Activated CD4-positive, alpha-beta T cell treated with anti-CD3 and anti-CD28 coated beads for 36 hours (primary cell): ENCODE measurements around the gene GNGT2. TPM values are rescaled to one million over a fixed set of nuclear protein-coding genes. Genes with fewer than 3 reads are reported as not detected.
"Not testable (repeated sequence)": the region's sequence is repeated elsewhere in the genome, so short reads cannot be mapped to it uniquely, and the experiment has no call there.

Experiments used
- ATAC-seq: fragments of 200-7000 bp; cut with Tn5 transposase; one replicate; pipeline ENCODE4 v1.10.0; 2021; ENCODE audit warnings: mild to moderate bottlenecking, moderate library complexity
- CTCF ChIA-PET: fragments of 350-600 bp; sonication (Branson Sonifier 250); formaldehyde crosslinking; loops from one replicate; lab custom pipeline; 2021; ENCODE audit warnings: antibody characterized with exemption; lab: Charles Lee
- POLR2A ChIA-PET: fragments of 350-600 bp; sonication (Branson Sonifier 250); formaldehyde crosslinking; loops from one replicate; lab custom pipeline; 2021; ENCODE audit warnings: antibody characterized with exemption, inconsistent platforms; lab: Charles Lee
- DNase-seq: peaks from one replicate; pipeline ENCODE4 v3.0.0-alpha.2; 2020
- H3K27ac Mint-ChIP-seq: one replicate; pipeline ENCODE4 v1.8.0; 2021; ENCODE audit warnings: mixed read lengths
- H3K27me3 Mint-ChIP-seq: one replicate; pipeline ENCODE4 v1.8.0; 2021; ENCODE audit warnings: mixed read lengths
- H3K36me3 Mint-ChIP-seq: one replicate; pipeline ENCODE4 v1.8.0; 2021; ENCODE audit warnings: low read depth, mixed read lengths
- H3K4me1 Mint-ChIP-seq: one replicate; pipeline ENCODE4 v1.8.0; 2021; ENCODE audit warnings: mixed read lengths
- H3K4me3 Mint-ChIP-seq: one replicate; pipeline ENCODE4 v1.8.0; 2021; ENCODE audit warnings: mild to moderate bottlenecking, moderate library complexity, mixed read lengths
- H3K9me3 Mint-ChIP-seq: one replicate; pipeline ENCODE4 v1.8.0; 2021; ENCODE audit warnings: low read depth, mixed read lengths
- intact Hi-C, 2 experiments: fragments of 100-400 bp; cut with DNase I in 1 of 2; cut with micrococcal nuclease in 1 of 2; formaldehyde crosslinking; loops; one replicate each; pipeline versions ENCODE4 v1.14.2 to v1.15.1; 2022 to 2024; cut with DNase I, micrococcal nuclease
- total RNA-seq, 2 experiments: library from RNA; stranded (reverse); gene quantifications; one replicate each; pipeline ENCODE4 v1.2.3, GENCODE V29; 2021

Gene GNGT2
- total RNA-seq, 2 experiments from 2014 or later: 27.3 to 27.7 TPM

- H3K9me3 Mint-ChIP-seq: peaks cover 21% of the 10 kb centered on the region
- H3K27me3 Mint-ChIP-seq, DNase-seq, H3K4me1 Mint-ChIP-seq, H3K4me3 Mint-ChIP-seq, ATAC-seq, H3K36me3 Mint-ChIP-seq, H3K27ac Mint-ChIP-seq, POLR2A ChIA-PET: not testable (repeated sequence)
- intact Hi-C loops: loop anchor here in 1 of 2 experiments (1.0 kb wide), 1 partner anchor 102 kb away; no protein-coding TSS in a partner anchor
- CTCF ChIA-PET: interaction anchor here (0.6 to 0.8 kb wide), 2 partner anchors 48 to 115 kb away, joined by 3 read pairs; no protein-coding TSS in a partner anchor
These were observed 34.4 kb downstream of the GNGT2 start for GRCh38 chr17:49175978-49176377.

GRCh38 chr17:49170711-49171110, 39.7 kb downstream of the GNGT2 start:
- DNase-seq, H3K4me3 Mint-ChIP-seq, H3K27ac Mint-ChIP-seq, ATAC-seq, H3K4me1 Mint-ChIP-seq, H3K36me3 Mint-ChIP-seq, POLR2A ChIA-PET, intact Hi-C loops: not testable (repeated sequence)
- CTCF ChIA-PET: interaction anchor here (1.7 kb wide), 1 partner anchor 10 kb away, joined by 11 read pairs; no protein-coding TSS in a partner anchor
- Mint-ChIP-seq H3K27me3 (peaks cover 36% of the 10 kb centered on the region), H3K9me3 (peaks cover 13% of the 10 kb centered on the region)

GRCh38 chr17:49170216-49170615, 40.2 kb downstream of the GNGT2 start:
- intact Hi-C loops: no loop called here
- ChIA-PET CTCF (interaction anchor here (1.7 kb wide), 1 partner anchor 10 kb away, joined by 11 read pairs; no protein-coding TSS in a partner anchor), POLR2A (no interaction called here)
- ATAC-seq (no peak), DNase-seq (no peak)
- Mint-ChIP-seq H3K27ac (no peak overlapping the region), H3K27me3 (peaks cover 34% of the 10 kb centered on the region), H3K36me3 (peaks cover 4% of the 10 kb centered on the region), H3K9me3 (peaks cover 8% of the 10 kb centered on the region), H3K4me3 (no peak overlapping the region), H3K4me1 (no peaks in the 10 kb centered on the region)

- POLR2A ChIA-PET: no interaction called here
- Mint-ChIP-seq H3K27me3 (peaks cover 32% of the 10 kb centered on the region), H3K4me1 (no peaks in the 10 kb centered on the region), H3K27ac (no peak overlapping the region), H3K4me3 (no peak overlapping the region), H3K9me3 (no peaks in the 10 kb centered on the region), H3K36me3 (no peaks in the 10 kb centered on the region)
- DNase-seq (no peak), ATAC-seq (no peak)
- intact Hi-C loops: no loop called here
- CTCF ChIA-PET: interaction anchor here (0.6 to 1.2 kb wide), 4 partner anchors 9 to 481 kb away, joined by 3 read pairs; no protein-coding TSS in a partner anchor
These were observed 41.7 kb downstream of the GNGT2 start for GRCh38 chr17:49168706-49169105.

- H3K4me3 Mint-ChIP-seq: no peak overlapping the region
- H3K27me3 Mint-ChIP-seq: peaks cover 29% of the 10 kb centered on the region
These were observed 45.2 kb downstream of the GNGT2 start for GRCh38 chr17:49165143-49165542.

GRCh38 chr17:49162866-49163265, 47.5 kb downstream of the GNGT2 start:
- ChIA-PET POLR2A (no interaction called here), CTCF (interaction anchor here (0.6 kb wide), 1 partner anchor 1142 kb away, joined by 4 read pairs; no protein-coding TSS in a partner anchor)
- H3K27ac Mint-ChIP-seq: no peak overlapping the region
- H3K4me3 Mint-ChIP-seq: no peak overlapping the region
- intact Hi-C loops: no loop called here
- no peaks in the 10 kb centered on the region for H3K36me3 Mint-ChIP-seq
- H3K4me1 Mint-ChIP-seq: no peaks in the 10 kb centered on the region
- DNase-seq (no peak), ATAC-seq (no peak)
- H3K27me3 Mint-ChIP-seq: peaks cover 22% of the 10 kb centered on the region
- H3K9me3 Mint-ChIP-seq: no peaks in the 10 kb centered on the region

More at GRCh38 chr17:49165143-49165542, 45.2 kb downstream of the GNGT2 start:
- CTCF ChIA-PET: no interaction called here
- no peak overlapping the region for H3K27ac Mint-ChIP-seq
- H3K9me3 Mint-ChIP-seq: no peaks in the 10 kb centered on the region
- intact Hi-C loops: no loop called here
- DNase-seq (no peak), ATAC-seq (no peak)
- no peaks in the 10 kb centered on the region for H3K4me1 Mint-ChIP-seq
- POLR2A ChIA-PET: no interaction called here
- H3K36me3 Mint-ChIP-seq: no peaks in the 10 kb centered on the region

- no peaks in the 10 kb centered on the region for H3K9me3 Mint-ChIP-seq
- H3K27me3 Mint-ChIP-seq: peaks cover 25% of the 10 kb centered on the region
- intact Hi-C loops: no loop called here
- H3K27ac Mint-ChIP-seq: no peak overlapping the region
- ChIA-PET POLR2A (no interaction called here), CTCF (no interaction called here)
- DNase-seq (no peak), ATAC-seq (no peak)
- H3K36me3 Mint-ChIP-seq: no peaks in the 10 kb centered on the region
- no peak overlapping the region for H3K4me3 Mint-ChIP-seq
- H3K4me1 Mint-ChIP-seq: no peaks in the 10 kb centered on the region
These were observed 52.6 kb downstream of the GNGT2 start for GRCh38 chr17:49157784-49158183.

GRCh38 chr17:49156256-49156655, 54.1 kb downstream of the GNGT2 start:
- POLR2A ChIA-PET: no interaction called here
- Mint-ChIP-seq H3K4me1 (no peaks in the 10 kb centered on the region), H3K4me3 (no peak overlapping the region), H3K27ac (no peak overlapping the region), H3K36me3 (no peaks in the 10 kb centered on the region), H3K9me3 (no peaks in the 10 kb centered on the region), H3K27me3 (peaks cover 25% of the 10 kb centered on the region)
- ATAC-seq (no peak), DNase-seq (no peak)
- intact Hi-C loops: no loop called here
- CTCF ChIA-PET: no interaction called here

Other genes with a start within 250 kb of the GNGT2 start
- gene GIP, start 242.0 kb downstream of the GNGT2 start, total RNA-seq: not detected
- gene IGF2BP1, start 213.2 kb downstream of the GNGT2 start, total RNA-seq: under 1 TPM; 0.43 to 0.97 TPM
- under 1 TPM in 1 of 2 experiments, not detected in 1; 0.02 TPM for gene B4GALNT2, start 77.8 kb downstream of the GNGT2 start, total RNA-seq
- gene ABI3, start 133 bp upstream of the GNGT2 start, total RNA-seq: 10 to 100 TPM; 27.8 to 31.1 TPM
- not detected for gene PHOSPHO1, start 20.2 kb upstream of the GNGT2 start, total RNA-seq
- gene ZNF652, start 151.7 kb upstream of the GNGT2 start, total RNA-seq: 1 to 10 TPM; 5.2 to 7.0 TPM
- gene PHB1, start 204.3 kb upstream of the GNGT2 start, total RNA-seq: 100 to 1,000 TPM; 346 to 350 TPM